GM15510 (cell line): ENCODE data around the gene ROPN1L.

Experiments
- POLR2A ChIP-seq: IDR thresholded peaks from 3 replicates; pipeline ENCODE4 v1.6.1; 2011; ENCODE audit warnings: borderline replicate concordance; ENCODE audit not compliant: insufficient read length; ENCODE audit errors: extremely low read depth

ROPN1L gene

DNA sequence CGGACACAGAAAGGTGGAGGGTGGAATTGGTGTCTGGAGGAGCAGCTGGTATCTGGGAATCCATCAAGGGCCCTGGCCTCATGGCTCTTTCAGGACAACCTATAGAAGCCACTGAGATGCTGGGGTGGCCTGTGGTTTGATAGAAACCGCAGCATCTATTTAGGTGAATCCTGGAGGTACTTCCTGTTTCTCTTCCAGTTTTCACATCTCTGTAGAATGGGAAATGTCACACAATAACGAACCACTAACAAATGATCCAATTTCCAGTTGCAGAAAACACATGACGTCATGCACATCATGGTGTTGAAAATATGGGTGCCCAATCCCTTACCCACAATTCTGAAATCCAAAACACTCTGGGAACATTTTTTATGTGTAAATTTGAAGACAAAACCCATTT, 52.2 kb downstream of the ROPN1L start:
- no peak for TF ChIP-seq POLR2A

DNA sequence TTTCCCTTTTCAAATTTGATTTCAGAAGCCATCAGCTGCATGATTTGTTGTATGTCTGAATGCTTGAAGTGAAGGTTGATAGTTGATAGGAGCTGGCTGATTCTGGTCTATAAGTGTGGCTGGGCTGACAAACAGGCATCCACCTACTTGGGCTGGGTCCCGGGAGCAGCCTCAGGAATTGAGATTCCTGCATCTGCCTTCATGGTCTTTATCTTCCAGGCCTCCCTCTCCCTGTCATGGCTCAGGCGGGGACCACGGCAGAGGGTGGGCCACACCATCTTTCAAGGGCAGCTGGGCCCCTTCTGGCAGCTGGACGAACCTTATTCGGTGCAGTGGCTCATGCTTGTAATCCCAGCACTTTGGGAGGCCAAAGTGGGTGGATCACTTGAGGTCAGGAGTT, 55.9 kb downstream of the ROPN1L start:
- no peak for TF ChIP-seq POLR2A

DNA sequence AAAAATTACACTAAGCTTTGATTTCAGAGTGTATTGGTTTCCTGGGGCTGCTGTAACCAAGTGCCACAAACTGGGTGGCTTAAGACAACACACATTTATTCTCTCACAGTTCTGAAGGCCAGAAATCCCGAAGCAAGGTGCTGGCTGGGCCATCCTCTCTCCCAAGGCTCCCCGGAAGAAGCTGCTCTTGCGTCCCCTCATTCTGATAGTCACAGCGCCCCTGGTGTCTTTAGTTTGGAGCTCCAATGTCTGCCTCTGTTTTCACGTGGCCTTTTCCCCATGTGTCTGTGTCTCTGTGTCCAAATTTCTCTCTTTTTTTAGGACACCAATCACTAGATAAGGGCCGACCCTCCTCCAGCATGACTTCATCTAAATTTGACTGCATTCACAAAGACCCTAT, 56.7 kb downstream of the ROPN1L start:
- no peak for TF ChIP-seq POLR2A

DNA sequence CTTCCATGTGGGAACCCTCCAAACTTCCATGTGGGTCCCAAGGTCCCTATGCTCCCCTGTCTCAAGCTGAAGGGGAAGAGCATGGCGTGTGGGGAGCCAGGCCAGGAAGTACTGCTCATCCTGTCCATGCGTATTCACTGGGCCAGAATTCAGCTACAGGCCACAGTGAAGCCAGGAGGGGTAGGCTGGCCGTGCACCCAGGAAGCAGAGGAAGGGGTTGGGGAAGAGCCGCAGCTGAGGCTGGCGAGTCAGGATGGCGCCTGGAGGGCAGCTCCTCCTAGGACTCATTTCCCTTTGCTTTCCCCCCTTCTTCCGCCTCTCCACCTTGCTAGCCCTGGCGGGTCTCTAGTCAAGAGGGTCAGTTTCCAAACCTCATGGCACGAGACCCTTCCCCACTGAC, 57.4 kb downstream of the ROPN1L start:
- TF ChIP-seq POLR2A, result no peak

DNA sequence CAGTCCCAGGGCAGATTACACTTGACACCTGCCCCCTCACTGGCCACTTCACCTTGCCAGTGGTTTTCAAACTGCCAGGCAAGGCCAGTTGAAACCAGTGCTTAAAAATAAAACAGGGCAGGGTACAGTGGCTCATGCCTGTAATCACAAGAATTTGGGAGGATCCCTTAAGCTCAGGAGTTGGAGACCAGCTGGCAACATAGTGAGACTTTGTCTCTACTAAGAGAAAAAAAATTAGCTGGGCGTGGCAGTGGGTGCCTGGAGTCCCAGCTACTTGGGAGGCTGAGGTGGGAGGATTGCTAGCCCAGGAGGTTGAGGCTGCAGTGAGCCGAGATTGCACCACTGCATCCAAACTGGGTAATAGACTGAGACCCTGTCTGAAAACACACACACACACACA, 58.1 kb downstream of the ROPN1L start:
- no peak for TF ChIP-seq POLR2A

DNA sequence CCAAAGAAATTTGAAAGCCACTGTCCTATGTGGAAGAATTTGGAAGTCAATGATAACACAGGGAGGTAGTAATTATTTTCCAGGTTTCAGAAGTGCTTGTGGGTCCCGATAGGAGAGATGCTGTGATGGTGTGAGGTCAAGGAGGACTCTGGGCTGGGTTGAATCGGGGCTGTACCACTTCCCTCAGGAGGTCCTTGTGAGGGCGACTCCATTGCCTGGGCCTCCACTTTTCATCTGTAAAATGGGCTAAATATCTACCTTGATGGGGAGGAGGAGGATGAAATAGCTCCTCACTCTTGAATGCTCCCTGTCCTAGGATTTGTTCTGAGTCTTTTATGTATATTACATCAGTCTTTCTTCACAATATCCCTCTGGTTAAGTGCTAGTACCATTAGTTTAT, 59.0 kb downstream of the ROPN1L start:
- no peak for TF ChIP-seq POLR2A

DNA sequence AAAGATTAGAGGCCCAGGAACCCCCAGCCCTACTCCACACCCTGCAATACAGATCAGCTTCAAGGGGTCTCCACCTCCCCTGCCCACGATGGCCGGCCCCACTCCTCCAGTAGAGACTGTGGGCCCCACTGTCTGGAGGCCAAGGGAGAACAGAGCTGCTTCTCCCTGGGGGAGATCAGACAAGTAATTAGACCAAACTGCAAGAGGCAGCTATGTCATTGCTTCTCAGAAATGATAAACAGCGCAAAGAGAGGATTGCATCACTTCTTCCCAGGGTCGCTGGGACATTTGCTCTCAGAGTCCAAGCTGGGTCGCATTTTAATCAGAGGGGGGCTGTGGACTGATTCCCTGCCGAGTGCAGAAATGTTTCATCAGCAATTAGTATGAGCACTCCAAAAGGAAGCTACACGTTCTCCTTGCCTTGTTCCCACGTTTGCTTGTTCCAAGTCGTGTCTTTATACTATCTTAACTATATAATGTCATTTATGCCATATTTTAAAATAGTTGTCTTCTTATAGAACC, 59.9 kb downstream of the ROPN1L start:
- TF ChIP-seq POLR2A, result no peak

DNA sequence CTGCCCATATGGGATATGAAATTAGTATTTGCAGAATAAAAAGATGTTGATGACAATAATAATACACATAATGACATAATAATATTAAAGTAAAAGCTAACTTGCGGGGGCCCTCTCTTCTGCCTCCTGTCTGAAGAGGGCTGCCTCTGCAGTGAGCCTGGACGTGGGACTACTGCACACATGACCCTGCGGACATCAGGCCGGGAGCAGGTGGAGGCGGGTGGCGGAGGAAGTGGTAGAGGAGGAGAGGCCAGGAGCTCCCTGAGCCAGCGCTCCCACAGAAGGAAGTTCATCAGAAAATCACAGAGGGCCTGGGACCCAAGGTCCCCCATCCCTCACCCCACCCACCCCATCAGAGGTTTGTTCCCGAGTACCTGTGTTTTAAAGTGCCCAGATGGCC, 60.5 kb downstream of the ROPN1L start:
- TF ChIP-seq POLR2A, result no peak

DNA sequence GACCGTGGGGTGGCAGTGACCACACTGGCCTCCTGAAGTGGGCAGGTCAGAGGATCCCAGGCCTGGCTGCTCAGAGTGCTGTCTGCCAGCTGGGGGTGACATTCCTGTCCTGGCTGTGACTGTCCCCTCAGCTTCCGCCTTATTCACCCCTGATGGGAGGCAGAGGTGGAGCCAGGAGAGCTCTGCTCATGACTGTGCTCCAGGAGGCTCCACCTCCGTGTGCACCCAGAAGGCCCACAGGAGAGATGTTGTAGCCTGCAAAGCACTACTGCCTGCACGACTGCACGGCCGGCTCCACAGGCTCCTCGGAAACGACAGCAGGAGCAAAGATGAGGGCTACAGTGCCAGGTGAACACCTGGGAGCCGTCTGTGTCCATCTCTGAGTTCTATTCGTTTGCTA, 60.9 kb downstream of the ROPN1L start:
- no peak for TF ChIP-seq POLR2A

DNA sequence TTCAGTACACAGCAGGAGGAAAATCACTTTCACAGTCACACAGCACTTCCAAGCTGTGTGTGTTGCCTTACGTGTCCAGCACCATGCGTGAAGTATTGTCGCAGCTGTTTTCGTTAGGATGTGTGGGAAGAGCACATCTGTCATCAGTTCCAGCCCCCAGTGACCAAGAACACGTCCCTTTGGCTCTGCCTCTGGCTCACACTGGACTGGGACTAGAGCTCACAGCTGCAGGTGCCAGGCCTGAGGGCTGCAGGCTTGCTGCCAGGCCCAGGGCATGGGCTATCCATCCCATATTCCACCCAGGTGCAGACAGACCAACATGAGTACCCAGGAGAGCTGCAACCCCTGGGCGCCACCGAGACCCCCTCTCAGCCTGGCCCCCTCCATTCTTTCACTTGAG, 61.6 kb downstream of the ROPN1L start:
- TF ChIP-seq POLR2A, result no peak

DNA sequence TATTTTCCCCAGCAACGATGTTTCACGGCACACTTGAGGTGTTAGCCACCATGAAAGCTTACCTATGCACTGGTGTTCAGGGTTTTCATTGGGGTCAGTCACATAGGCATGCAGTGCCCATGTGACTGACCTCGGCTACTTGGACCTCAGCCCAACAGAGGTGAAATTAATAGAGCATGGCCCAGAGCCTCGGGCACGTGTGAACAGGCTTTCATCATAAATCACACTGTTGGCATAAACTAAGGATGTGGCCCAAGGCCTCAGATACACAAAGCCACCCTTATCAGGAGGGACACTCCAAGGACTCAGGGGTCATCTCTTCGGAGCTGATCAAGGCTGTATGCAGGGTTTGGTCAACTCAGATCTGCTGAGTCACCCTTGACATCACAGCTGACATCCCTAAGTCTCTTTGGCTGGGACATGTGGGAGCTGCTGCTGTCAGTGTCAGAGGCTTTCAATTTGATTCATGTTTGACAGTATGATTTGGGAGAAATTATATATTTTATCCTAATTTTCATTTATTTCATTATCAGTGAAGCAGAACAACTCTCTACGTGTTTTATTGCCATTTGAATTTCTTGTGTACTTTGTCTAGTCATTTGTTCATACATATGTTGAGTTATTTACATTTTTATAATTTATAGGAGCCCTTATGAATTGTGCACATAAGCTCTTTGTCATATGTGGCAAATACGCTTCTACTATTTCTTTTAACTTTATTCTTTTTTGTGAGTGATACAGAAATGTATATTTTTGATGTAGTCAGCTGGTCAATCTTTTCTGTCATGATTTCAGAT, 62.5 kb downstream of the ROPN1L start:
- no peak for TF ChIP-seq POLR2A

DNA sequence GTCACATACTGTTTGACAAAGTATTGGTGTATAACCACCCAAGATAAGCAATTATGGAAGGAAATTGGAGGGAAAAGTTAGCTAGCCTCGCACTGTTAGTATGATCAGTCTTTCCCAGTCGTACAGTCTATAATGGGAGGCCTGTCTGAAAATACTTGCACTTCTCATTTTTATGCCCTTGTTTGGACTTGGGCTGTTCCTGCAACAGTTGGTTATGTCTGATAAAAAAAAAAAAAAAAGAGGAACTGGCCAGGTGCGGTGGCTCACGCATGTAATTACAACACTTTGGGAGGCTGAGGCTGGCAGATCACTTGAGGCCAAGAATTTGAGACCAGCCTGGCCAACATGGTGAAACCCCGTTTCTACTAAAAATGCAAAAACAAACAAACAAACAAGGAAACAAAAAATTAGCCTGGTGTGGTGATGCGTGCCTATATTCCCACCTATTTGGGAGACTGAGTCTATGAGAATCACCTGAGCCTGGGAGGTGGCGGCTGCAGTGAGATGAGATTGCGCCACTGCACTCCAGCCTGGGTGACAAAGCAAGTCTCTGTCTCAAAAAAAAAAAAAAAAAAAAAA, 63.9 kb downstream of the ROPN1L start:
- no peak for TF ChIP-seq POLR2A

DNA sequence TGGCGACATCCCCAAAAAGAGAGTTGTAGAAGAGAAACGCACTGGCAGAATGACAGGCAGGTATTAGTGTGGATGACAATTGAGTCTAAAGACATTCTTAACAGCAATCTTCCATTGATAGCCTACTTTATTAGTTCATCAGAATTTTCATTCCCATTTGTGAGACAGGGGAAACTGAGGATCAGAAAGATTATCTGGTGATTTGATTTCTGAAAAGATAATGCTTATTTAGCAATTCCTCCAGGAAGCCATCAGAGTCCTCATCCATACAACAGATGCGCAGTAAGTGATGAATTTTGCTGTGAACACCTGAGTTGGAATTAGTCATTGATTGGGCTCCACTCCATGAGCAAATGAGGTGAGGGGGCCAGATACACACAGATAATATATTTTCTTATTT, 64.9 kb downstream of the ROPN1L start:
- TF ChIP-seq POLR2A, result no peak

DNA sequence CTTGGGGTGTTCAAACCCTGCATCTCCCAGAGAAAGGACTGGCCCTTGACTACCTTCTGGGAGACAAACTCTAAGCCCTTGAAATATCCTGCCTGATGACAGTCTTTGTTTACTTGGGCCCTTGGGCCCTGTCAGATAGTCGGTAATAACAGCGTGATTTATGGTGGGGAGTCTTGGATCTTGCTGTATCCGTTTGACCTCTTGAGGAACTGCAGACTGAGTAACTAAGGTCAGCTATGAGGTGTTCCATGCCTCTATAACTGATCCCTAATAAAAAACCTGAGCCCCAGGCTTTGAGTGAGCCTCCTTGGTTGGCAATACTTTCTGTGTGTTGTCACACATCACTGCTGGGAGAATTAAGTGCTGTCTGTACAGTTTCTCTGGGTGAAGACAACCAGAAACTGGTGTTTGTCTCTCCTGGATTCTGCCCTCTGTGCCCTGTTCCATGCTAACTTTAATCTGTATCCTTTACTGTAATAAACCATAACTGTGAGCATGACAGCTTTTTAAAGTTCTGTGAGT, 66.0 kb downstream of the ROPN1L start:
- no peak for TF ChIP-seq POLR2A

DNA sequence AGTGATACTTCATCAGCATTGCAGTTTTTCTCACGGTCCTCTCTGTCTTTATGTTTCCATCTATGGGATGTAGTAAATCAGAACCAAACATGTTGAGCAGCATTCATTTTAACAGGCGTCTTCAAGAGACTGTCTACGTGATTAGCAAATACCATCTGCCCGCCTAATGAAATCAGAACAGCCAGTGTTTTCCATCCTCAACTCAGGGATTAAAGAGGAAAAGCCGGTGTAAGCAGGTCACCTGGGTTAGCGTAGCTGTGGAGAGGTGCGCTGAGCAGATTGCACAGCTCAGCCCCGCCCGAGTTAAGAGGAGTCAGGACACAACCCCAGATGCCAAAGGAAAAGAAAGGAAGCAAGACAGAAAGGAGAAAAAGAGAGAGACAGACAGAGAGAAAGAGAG, 67.9 kb downstream of the ROPN1L start:
- TF ChIP-seq POLR2A, result no peak

DNA sequence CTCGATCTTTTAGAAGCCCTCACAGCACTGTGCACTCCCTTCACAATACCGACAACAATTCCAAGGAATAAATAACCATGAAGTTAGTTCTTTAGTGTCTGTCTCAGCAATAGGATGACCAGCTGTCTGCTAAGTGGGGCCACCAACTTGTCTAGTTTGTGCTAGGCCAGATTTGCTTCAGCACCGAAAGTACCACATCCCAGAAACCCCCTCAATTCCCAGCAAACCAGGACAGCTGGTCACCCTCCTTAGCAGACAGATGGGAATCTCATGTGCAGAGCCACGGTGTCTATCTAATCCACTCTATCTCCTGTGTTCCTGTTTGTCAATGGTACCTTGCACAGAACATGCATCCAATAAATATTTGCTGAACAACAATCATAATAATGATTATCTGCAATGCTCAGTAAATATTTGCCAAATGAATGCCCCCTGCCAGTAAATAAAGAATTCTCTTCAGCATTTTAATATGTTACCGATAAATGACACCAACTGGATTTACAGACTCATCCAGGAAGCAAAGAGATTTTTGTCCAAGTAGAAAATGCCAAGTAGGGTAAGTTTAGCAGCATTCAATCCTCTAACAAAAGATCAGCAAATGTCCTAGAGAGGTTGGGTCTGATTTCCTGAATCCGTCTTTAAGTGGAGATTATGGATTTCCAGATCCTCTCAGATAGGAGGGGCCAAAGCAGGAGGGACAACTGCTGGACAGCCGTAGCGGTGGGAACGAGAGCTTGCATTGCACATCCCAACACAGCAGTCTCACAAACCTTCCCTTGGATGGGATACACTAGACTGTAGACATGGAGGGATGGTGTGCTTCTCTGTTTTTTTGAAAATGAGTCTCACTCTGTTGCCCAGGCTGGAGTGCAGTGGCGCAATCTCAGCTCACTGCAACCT, 70.3 kb downstream of the ROPN1L start:
- TF ChIP-seq POLR2A, result no peak
